GM23338 (cell line): ENCODE results near the gene NPEPL1. TPM values are rescaled to one million over a fixed set of nuclear protein-coding genes. Genes with fewer than 3 reads are reported as not detected.

Source experiments
- CTCF ChIP-seq, 2 experiments: fragments of 200-600 bp in 1 of 2; sonication (generic) in 1 of 2; conservative IDR thresholded peaks; 2 replicates each; pipeline versions ENCODE4 v1.5.1 to v1.6.1; 2016 to 2017; ENCODE audit warnings: antibody characterized with exemption in 2 of 2, low read depth in 2 of 2, mild to moderate bottlenecking in 2 of 2, moderate library complexity in 1 of 2
- EZH2phosphoT487 ChIP-seq: fragments of 200-600 bp; sonication (generic); IDR thresholded peaks from one replicate; pipeline ENCODE4 v1.8.1; 2018; ENCODE audit warnings: antibody characterized with exemption; ENCODE audit not compliant: unreplicated experiment
- ZNF331 ChIP-seq: fragments of 250-450 bp; sonication (Bioruptor Pico); IDR thresholded peaks from 2 replicates; pipeline ENCODE4 v1.5.0; 2020; ENCODE audit warnings: low read depth, mild to moderate bottlenecking, moderate library complexity
- ZNF462 ChIP-seq: fragments of 250-450 bp; sonication (Bioruptor Pico); IDR thresholded peaks from 2 replicates; pipeline ENCODE4 v1.5.0; 2020; ENCODE audit warnings: mild to moderate bottlenecking, moderate library complexity
- polyA plus RNA-seq: library from polyadenylated mRNA; unstranded; fragments of >200 nt; fragmentation: Nextera tagmentation; extraction: Ambion mirVana; gene quantifications from 2 replicates; pipeline ENCODE4 v1.2.1, GENCODE V29; 2016
- total RNA-seq: library from RNA; depleted of rRNA; stranded (reverse); fragments of >200 nt; shearing (Covaris generic); gene quantifications from 2 replicates; pipeline ENCODE4 v1.2.3, GENCODE V29; 2014; rRNA removed

The NPEPL1 gene
- total and polyA plus RNA-seq, 2 experiments from 2014 or later, result 23.5 to 30.0 TPM

GRCh38 chr20:58763076-58763475 is 70.5 kb downstream of the NPEPL1 start (continued):
- TF ChIP-seq ZNF462 (CRISPR knock-in tag) (no peak), EZH2phosphoT487 (no peak), ZNF331 (CRISPR knock-in tag) (no peak), CTCF (conservative IDR thresholded peaks at IDR 0.05; ENCODE audit: low read depth in 2 of 2) (no peak)

Other genes starting within 250 kb of the NPEPL1 start
- gene APCDD1L, start 177.4 kb upstream of the NPEPL1 start, total RNA-seq, result 4.6 and 10.9 TPM in 2 replicates
- 1.3 and 1.8 TPM in 2 replicates for gene APCDD1L, start 177.4 kb upstream of the NPEPL1 start, polyA plus RNA-seq
- gene STX16, start 41.5 kb upstream of the NPEPL1 start, total RNA-seq, result 66.5 and 70.5 TPM in 2 replicates
- 27.7 and 31.2 TPM in 2 replicates for gene STX16, start 41.5 kb upstream of the NPEPL1 start, polyA plus RNA-seq
- gene GNAS-AS1, start 158.1 kb downstream of the NPEPL1 start, total RNA-seq, result 12.1 and 15.0 TPM in 2 replicates
- 11.3 and 12.3 TPM in 2 replicates for gene GNAS-AS1, start 158.1 kb downstream of the NPEPL1 start, polyA plus RNA-seq
- gene GNAS, start 159.9 kb downstream of the NPEPL1 start, total RNA-seq, result 1,032 and 1,042 TPM in 2 replicates
- 917 and 940 TPM in 2 replicates for gene GNAS, start 159.9 kb downstream of the NPEPL1 start, polyA plus RNA-seq